Colonic mucosa (tissue), 4 donors: ENCODE results near the gene SH2D3C. TPM values are rescaled to one million over a fixed set of nuclear protein-coding genes. Genes with fewer than 3 reads are reported as not detected.
A peak's percentile ranks its signal among the peaks of the same experiment; 100 is the strongest.

Source experiments
- DNase-seq: peaks from one replicate; pipeline ENCODE4 v3.0.0-alpha.2; 2020
- H3K27ac ChIP-seq: fragments of 200-600 bp; one replicate; pipeline ENCODE4 v1.8.0; 2021
- H3K27me3 ChIP-seq: fragments of 200-600 bp; one replicate; pipeline ENCODE4 v1.8.0; 2021
- H3K36me3 ChIP-seq: fragments of 200-600 bp; one replicate; pipeline ENCODE4 v1.8.0; 2021
- H3K4me1 ChIP-seq: fragments of 200-600 bp; one replicate; pipeline ENCODE4 v1.8.0; 2021; ENCODE audit warnings: mild to moderate bottlenecking
- H3K4me3 ChIP-seq: fragments of 200-600 bp; one replicate; pipeline ENCODE4 v1.8.0; 2021
- H3K9ac ChIP-seq, 2 donors: one replicate each; pipeline ENCODE4 v1.7.0; 2013; ENCODE audit warnings: control low read depth in 2 of 2, low read depth in 2 of 2, low read length in 2 of 2
- H3K9me3 ChIP-seq: fragments of 200-600 bp; one replicate; pipeline ENCODE4 v1.8.0; 2021
- CTCF ChIP-seq: fragments of 200-600 bp; IDR thresholded peaks from one replicate; pipeline ENCODE4 v1.8.0; 2022; ENCODE audit warnings: antibody characterized with exemption, mild to moderate bottlenecking
- intact Hi-C: fragments of 100-400 bp; cut with DNase I; formaldehyde crosslinking; loops from one replicate; pipeline ENCODE4 v1.14.1; 2022
- total RNA-seq, 2 donors: library from RNA; stranded (reverse); fragmentation: NEBNext Ultra II Directional in 1 of 2; extraction: Animal tissue kit (Norgen Biotek cat#: 25700) in 1 of 2; gene quantifications; one replicate each; pipeline ENCODE4 v1.2.1, GENCODE V29; 2021
- donor health status: healthy.
- donor health status: DM: no; HTN: no; CAD: no.
- donor health status: DM: no; HTN: no; CAD: no.

SH2D3C gene
- total RNA-seq, 2 donors from 2014 or later = 3.5 TPM

GRCh38 chr9:127794001-127794791 is 15.7 kb upstream of the SH2D3C start:
- Histone ChIP-seq H3K9ac (no peak overlapping the region), H3K4me1 (peaks cover 3% of the 10 kb centered on the region), H3K27me3 (no peaks in the 10 kb centered on the region), H3K27ac (no peak overlapping the region), H3K9me3 (no peaks in the 10 kb centered on the region), H3K4me3 (no peak overlapping the region), H3K36me3 (peaks cover 16% of the 10 kb centered on the region)
- DNase-seq = no peak
- TF ChIP-seq CTCF = no peak
- intact Hi-C loops = no loop called here

GRCh38 chr9:127793093-127793708 is 14.7 kb upstream of the SH2D3C start:
- Histone ChIP-seq H3K9me3 (no peaks in the 10 kb centered on the region), H3K9ac (peak overlapping the region in 1 of 2 donors; percentile 12), H3K27me3 (no peaks in the 10 kb centered on the region), H3K4me3 (no peak overlapping the region), H3K27ac (no peak overlapping the region), H3K4me1 (peaks cover 3% of the 10 kb centered on the region), H3K36me3 (peaks cover 26% of the 10 kb centered on the region)
- TF ChIP-seq CTCF = no peak
- intact Hi-C loops = no loop called here
- no peak for DNase-seq

GRCh38 chr9:127792417-127793031 is 14.1 kb upstream of the SH2D3C start:
- H3K4me3 ChIP-seq = no peak overlapping the region
- no peaks in the 10 kb centered on the region for H3K9me3 ChIP-seq
- no peak overlapping the region for H3K27ac ChIP-seq
- H3K27me3 ChIP-seq = no peaks in the 10 kb centered on the region
- no peak overlapping the region for H3K9ac ChIP-seq
- H3K4me1 ChIP-seq = peaks cover 3% of the 10 kb centered on the region
- no peak for TF ChIP-seq CTCF
- no peak for DNase-seq
- intact Hi-C loops = no loop called here
- H3K36me3 ChIP-seq = peaks cover 32% of the 10 kb centered on the region

- intact Hi-C loops = no loop called here
These were observed 12.6 kb upstream of the SH2D3C start for GRCh38 chr9:127791085-127791484.

More at GRCh38 chr9:127791085-127791484, 12.6 kb upstream of the SH2D3C start:
- no peak for DNase-seq
- TF ChIP-seq CTCF = no peak
- no peaks in the 10 kb centered on the region for H3K9me3 ChIP-seq
- no peak overlapping the region for H3K9ac ChIP-seq
- no peak overlapping the region for H3K4me3 ChIP-seq
- no peak overlapping the region for H3K27ac ChIP-seq
- no peaks in the 10 kb centered on the region for H3K27me3 ChIP-seq
- peaks cover 36% of the 10 kb centered on the region for H3K36me3 ChIP-seq
- peaks cover 3% of the 10 kb centered on the region for H3K4me1 ChIP-seq
